Endothelial cell of umbilical vein (primary cell): Measurements from ENCODE around the gene ARPC1B. TPM values are rescaled to one million over a fixed set of nuclear protein-coding genes. Genes with fewer than 3 reads are reported as not detected.
A peak's percentile ranks its signal among the peaks of the same experiment; 100 is the strongest.

Experiments used
- BruUV-seq: library from RNA; stranded (reverse); fragments of 400-500 nt; replicated peaks from 2 replicates; lab custom pipeline; 2021; lab: Mats Ljungman, UMichigan
- CTCF ChIA-PET: fragments of 300-600, 350-600 bp; sonication (Branson Sonifier 250); formaldehyde crosslinking; loops from one replicate; lab custom pipeline; 2021; ENCODE audit warnings: antibody characterized with exemption, inconsistent platforms; lab: Charles Lee
- POLR2A ChIA-PET: fragments of 300-600, 350-600 bp; sonication (Branson Sonifier 250); formaldehyde crosslinking; loops from one replicate; lab custom pipeline; 2021; ENCODE audit warnings: antibody characterized with exemption, inconsistent platforms; lab: Charles Lee
- DNase-seq: peaks from one replicate; pipeline ENCODE4 v3.0.0-alpha.2; 2011; ENCODE audit warnings: low read depth, low spot score
- FAIRE-seq: peaks from 2 replicates; lab custom pipeline; 2011; peaks lifted over from hg19 to GRCh38; lab: Jason Lieb, UNC
- H2AFZ ChIP-seq: 2 replicates; pipeline ENCODE4 v1.6.0; 2012; ENCODE audit warnings: low read depth, low read length, control low read depth, inconsistent platforms
- H3K27ac ChIP-seq: 2 replicates; pipeline ENCODE4 v1.5.1; 2011; ENCODE audit warnings: low read depth, mild to moderate bottlenecking, control low read depth, low read length, moderate library complexity; ENCODE audit not compliant: insufficient read depth
- H3K27me3 ChIP-seq, 2 experiments: 2 replicates each; pipeline versions ENCODE4 v1.6.0 to v1.6.1; 2011; ENCODE audit warnings: low read length in 2 of 2, mixed read lengths in 1 of 2; ENCODE audit not compliant: control insufficient read depth in 2 of 2, insufficient read depth in 2 of 2
- H3K36me3 ChIP-seq, 2 experiments: 2 replicates in 1 of 2; 3 replicates in 1 of 2; pipeline ENCODE4 v1.5.1; 2011; ENCODE audit warnings: low read length in 2 of 2, mild to moderate bottlenecking in 1 of 2, moderate library complexity in 1 of 2; ENCODE audit not compliant: control insufficient read depth in 2 of 2, insufficient read depth in 2 of 2; ENCODE audit errors: extremely low read depth in 1 of 2
- H3K4me1 ChIP-seq: 3 replicates; pipeline ENCODE4 v1.5.1; 2011; ENCODE audit warnings: mild to moderate bottlenecking, low read length; ENCODE audit not compliant: control insufficient read depth, insufficient read depth; ENCODE audit errors: extremely low read depth
- H3K4me2 ChIP-seq: 2 replicates; pipeline ENCODE4 v1.6.1; 2011; ENCODE audit warnings: low read length, control low read depth, mixed read lengths; ENCODE audit not compliant: insufficient read depth
- H3K4me3 ChIP-seq, 3 experiments: fragments of 200-600 bp in 1 of 3; sonication (generic), shearing (Covaris generic) in 1 of 3; replicated peaks in 1 of 3; 2 replicates each; pipeline ENCODE4 v1.5.1; 2011 to 2016; ENCODE audit warnings: control low read depth in 3 of 3, low read length in 3 of 3, mild to moderate bottlenecking in 2 of 3, inconsistent platforms in 1 of 3, low read depth in 1 of 3, moderate library complexity in 1 of 3; ENCODE audit not compliant: insufficient read depth in 1 of 3
- H3K79me2 ChIP-seq: 2 replicates; pipeline ENCODE4 v1.6.0; 2012; ENCODE audit warnings: low read length, inconsistent platforms; ENCODE audit not compliant: control insufficient read depth, insufficient read depth
- H3K9ac ChIP-seq: replicated peaks from 2 replicates; pipeline ENCODE3; 2011; ENCODE audit warnings: low read length, control low read depth; ENCODE audit not compliant: insufficient read depth; ENCODE audit errors: extremely low read depth
- H3K9me1 ChIP-seq: replicated peaks from 3 replicates; pipeline ENCODE4 v1.6.0; 2011; ENCODE audit warnings: mild to moderate bottlenecking, low read length; ENCODE audit not compliant: control insufficient read depth, insufficient read depth; ENCODE audit errors: extremely low read depth
- H3K9me3 ChIP-seq: replicated peaks from 2 replicates; pipeline ENCODE4 v1.5.1; 2012; ENCODE audit warnings: low read length, inconsistent platforms; ENCODE audit not compliant: control insufficient read depth, insufficient read depth
- H4K20me1 ChIP-seq: replicated peaks from 2 replicates; pipeline ENCODE3; 2011; ENCODE audit warnings: mild to moderate bottlenecking, low read length; ENCODE audit not compliant: control insufficient read depth, insufficient read depth; ENCODE audit errors: extremely low read depth
- JUN ChIP-seq: IDR thresholded peaks from 2 replicates; pipeline ENCODE4 v1.6.1; 2011; ENCODE audit warnings: borderline replicate concordance, low read depth; ENCODE audit not compliant: insufficient read length, insufficient read depth
- POLR2A ChIP-seq: IDR thresholded peaks from 2 replicates; pipeline ENCODE4 v1.6.1; 2012; ENCODE audit warnings: low read depth, mild to moderate bottlenecking, control low read depth, low read length
- POLR2AphosphoS5 ChIP-seq: IDR thresholded peaks from 2 replicates; pipeline ENCODE4 v1.6.1; 2012; ENCODE audit warnings: low read depth, mild to moderate bottlenecking, control low read depth, low read length, moderate library complexity; ENCODE audit not compliant: insufficient read depth
- dilution Hi-C: fragments of 300-500 bp; cut with MboI; formaldehyde crosslinking; loops from one replicate; pipeline ENCODE4 v1.15.0; 2019; ENCODE audit warnings: low sequenced_read_pairs; ENCODE audit not compliant: extremely low pct_ligation_motif_present
- intact Hi-C: fragments of 100-400 bp; cut with micrococcal nuclease; formaldehyde crosslinking; loops from one replicate; pipeline ENCODE4 v1.10.0; 2022
- polyA plus RNA-seq, 4 experiments: library from polyadenylated mRNA; depleted of rRNA in 3 of 4; stranded (reverse) in 3 of 4; unstranded in 1 of 4; fragments of >200 nt; gene quantifications; 2 replicates each; pipeline versions ENCODE4 v1.2.1 to v1.2.3, GENCODE V29; 2011 to 2012; ENCODE audit warnings: missing spikeins in 1 of 4
- total RNA-seq: library from RNA; stranded (reverse); gene quantifications from 2 replicates; pipeline ENCODE4 v1.2.3, GENCODE V29; 2021

ARPC1B gene
- total and polyA plus RNA-seq, 2 donors (not counting 3 experiments of a cell fraction or from before 2014, with no cell fraction given) = 232 to 831 TPM

- Histone ChIP-seq H3K4me3 (no peak overlapping the region), H3K4me1 (no peaks in the 10 kb centered on the region), H4K20me1 (no peaks in the 10 kb centered on the region), H3K36me3 (peaks cover 28 to 59% of the 10 kb centered on the region in 2 experiments), H3K9me1 (no peaks in the 10 kb centered on the region), H2AFZ (no peak overlapping the region), H3K4me2 (no peak overlapping the region), H3K27me3 (no peaks in the 10 kb centered on the region), H3K27ac (no peak overlapping the region), H3K79me2 (peaks cover 12% of the 10 kb centered on the region), H3K9ac (no peak overlapping the region), H3K9me3 (no peaks in the 10 kb centered on the region)
- dilution Hi-C loops (no loop called here), intact Hi-C loops (no loop called here)
- no TSS peak for BruUV-seq
- ChIA-PET CTCF (interaction anchor here (0.8 to 1.6 kb wide), 2 partner anchors 10 to 12 kb away, joined by 3 to 4 read pairs; partner anchors contain the start of genes BUD31 and PDAP1), POLR2A (interaction anchor here (2.9 kb wide), 1 partner anchor 9 kb away, joined by 12 read pairs; the partner anchor contains the start of genes BUD31 and PDAP1)
- FAIRE-seq = no peak
- TF ChIP-seq POLR2A (no peak), POLR2AphosphoS5 (peak; percentile 7)
- DNase-seq = no peak
These were observed 24.4 kb downstream of the ARPC1B start for GRCh38 chr7:99398891-99399445.

- no peak for DNase-seq
- Histone ChIP-seq H3K9ac (no peak overlapping the region), H3K79me2 (peaks cover 18% of the 10 kb centered on the region), H3K27ac (no peak overlapping the region), H3K27me3 (no peaks in the 10 kb centered on the region), H3K4me1 (no peaks in the 10 kb centered on the region), H3K36me3 (peaks cover 26 to 59% of the 10 kb centered on the region in 2 experiments), H3K4me3 (no peak overlapping the region), H3K9me3 (no peaks in the 10 kb centered on the region), H3K9me1 (no peaks in the 10 kb centered on the region), H4K20me1 (no peaks in the 10 kb centered on the region), H2AFZ (no peak overlapping the region), H3K4me2 (no peak overlapping the region)
- TF ChIP-seq JUN = no peak
- TF ChIP-seq POLR2A = peak; percentile 50
- POLR2A ChIA-PET = interaction anchor here (2.9 kb wide), 1 partner anchor 9 kb away, joined by 12 read pairs; the partner anchor contains the start of genes BUD31 and PDAP1
- dilution Hi-C loops (no loop called here), intact Hi-C loops (no loop called here)
- no TSS peak for BruUV-seq
- CTCF ChIA-PET = interaction anchor here (1.6 kb wide), 1 partner anchor 9 kb away, joined by 4 read pairs; the partner anchor contains the start of genes BUD31 and PDAP1
- no peak for FAIRE-seq
These were observed 25.1 kb downstream of the ARPC1B start for GRCh38 chr7:99399597-99399996.
